ENCODE measurements around the gene PHYHD1. TPM values are rescaled to one million over a fixed set of nuclear protein-coding genes. Genes with fewer than 3 reads are reported as not detected.

Gene PHYHD1
- total and polyA plus RNA-seq, 2 of the 13 experiments (the other 11 are each of a cell fraction or from before 2014, with no cell fraction given) = 10.6 to 25.3 TPM

GRCh38 chr9:128927731-128928411 lies 7.1 kb downstream of the PHYHD1 start (continued):
- TF ChIP-seq SMAD3 (CRISPR knock-in tag; IDR thresholded peaks at IDR 0.05) (no peak), ZNF501 (CRISPR knock-in tag; IDR thresholded peaks at IDR 0.05) (peak; percentile 58; the same call in 1 of the 2 replicates), NR2F6 (IDR thresholded peaks at IDR 0.05) (no peak), NR2F6 (CRISPR knock-in tag; IDR thresholded peaks at IDR 0.05) (peak; percentile 12; the same call in 1 of the 2 replicates), EP300 (IDR thresholded peaks at IDR 0.05; ENCODE audit: low read depth in 2 of 2, low read length in 2 of 2) (no peak), EP300 (CRISPR knock-in tag; IDR thresholded peaks at IDR 0.05; ENCODE audit: borderline replicate concordance) (no peak), ZNF772 (CRISPR knock-in tag; IDR thresholded peaks at IDR 0.05) (0 out of 2 replicates have a peak, but pooled peaks have one; percentile 29), GMEB1 (CRISPR knock-in tag; IDR thresholded peaks at IDR 0.05; ENCODE audit: borderline replicate concordance) (no peak), KLF6 (CRISPR knock-in tag; IDR thresholded peaks at IDR 0.05) (no peak), NFIB (CRISPR knock-in tag; IDR thresholded peaks at IDR 0.05; ENCODE audit: borderline replicate concordance) (no peak), RBM22 (optimal IDR thresholded peaks at IDR 0.05; ENCODE audit: low read length) (no peak), RBM39 (IDR thresholded peaks at IDR 0.05; ENCODE audit: low read depth, low read length, poor library complexity, severe bottlenecking) (no peak), KDM2A (CRISPR knock-in tag; IDR thresholded peaks at IDR 0.05; ENCODE audit: borderline replicate concordance, low read depth) (peak; percentile 29; the same call in 1 of the 2 replicates), SNAI1 (CRISPR knock-in tag; IDR thresholded peaks at IDR 0.05; ENCODE audit: borderline replicate concordance) (no peak), LBX2 (CRISPR knock-in tag; IDR thresholded peaks at IDR 0.05; ENCODE audit: borderline replicate concordance) (no peak), ZNF224 (CRISPR knock-in tag; IDR thresholded peaks at IDR 0.05) (no peak), GTF3A (CRISPR knock-in tag; conservative IDR thresholded peaks at IDR 0.05) (no peak), CENPT (CRISPR knock-in tag; IDR thresholded peaks at IDR 0.05; ENCODE audit: low read depth) (no peak), FOXA3 (CRISPR knock-in tag; IDR thresholded peaks at IDR 0.05) (peak; percentile 42; the same call in 1 of the 2 replicates), RAD21 (CRISPR knock-in tag; IDR thresholded peaks at IDR 0.05) (peak; percentile 92), MEIS1 (CRISPR knock-in tag; IDR thresholded peaks at IDR 0.05; ENCODE audit: borderline replicate concordance) (no peak), RORA (CRISPR knock-in tag; IDR thresholded peaks at IDR 0.05) (no peak), KLF11 (CRISPR knock-in tag; IDR thresholded peaks at IDR 0.05) (no peak), PPARG (CRISPR knock-in tag; conservative IDR thresholded peaks at IDR 0.05) (no peak), ZNF790 (CRISPR knock-in tag; IDR thresholded peaks at IDR 0.05; ENCODE audit: borderline replicate concordance) (no peak), AKAP8 (CRISPR knock-in tag; IDR thresholded peaks at IDR 0.05) (no peak)
- TF ChIP-seq, protein P1, sequence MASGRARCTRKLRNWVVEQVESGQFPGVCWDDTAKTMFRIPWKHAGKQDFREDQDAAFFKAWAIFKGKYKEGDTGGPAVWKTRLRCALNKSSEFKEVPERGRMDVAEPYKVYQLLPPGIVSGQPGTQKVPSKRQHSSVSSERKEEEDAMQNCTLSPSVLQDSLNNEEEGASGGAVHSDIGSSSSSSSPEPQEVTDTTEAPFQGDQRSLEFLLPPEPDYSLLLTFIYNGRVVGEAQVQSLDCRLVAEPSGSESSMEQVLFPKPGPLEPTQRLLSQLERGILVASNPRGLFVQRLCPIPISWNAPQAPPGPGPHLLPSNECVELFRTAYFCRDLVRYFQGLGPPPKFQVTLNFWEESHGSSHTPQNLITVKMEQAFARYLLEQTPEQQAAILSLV (CRISPR knock-in tag; IDR thresholded peaks at IDR 0.05; ENCODE audit: borderline replicate concordance) = no peak
- TF ChIP-seq, protein P2, sequence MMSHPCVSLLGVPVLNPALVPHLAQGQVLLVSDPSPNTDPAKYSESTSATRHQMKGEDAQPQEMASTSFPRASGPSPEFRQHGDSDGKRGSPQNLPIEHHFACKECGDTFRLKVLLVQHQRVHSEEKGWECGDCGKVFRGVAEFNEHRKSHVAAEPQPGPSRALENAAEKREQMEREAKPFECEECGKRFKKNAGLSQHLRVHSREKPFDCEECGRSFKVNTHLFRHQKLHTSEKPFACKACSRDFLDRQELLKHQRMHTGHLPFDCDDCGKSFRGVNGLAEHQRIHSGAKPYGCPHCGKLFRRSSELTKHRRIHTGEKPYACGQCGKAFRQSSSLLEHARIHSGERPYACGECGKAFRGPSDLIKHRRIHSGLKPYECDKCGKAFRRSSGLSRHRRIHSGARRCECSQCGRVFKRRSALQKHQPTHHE (CRISPR knock-in tag; IDR thresholded peaks at IDR 0.05; ENCODE audit: borderline replicate concordance) = no peak
